GM12872 (cell line): ENCODE measurements around the gene SLC27A5.

Experiments
- CTCF ChIP-seq: IDR thresholded peaks from 3 replicates; pipeline ENCODE4 v1.5.1; 2011; ENCODE audit warnings: low read depth, mild to moderate bottlenecking, low read length, moderate library complexity; ENCODE audit not compliant: insufficient read depth

Gene SLC27A5

GRCh38 chr19:58536852-58537798, 25.3 kb upstream of the SLC27A5 start:
- TF ChIP-seq CTCF = no peak

DNA sequence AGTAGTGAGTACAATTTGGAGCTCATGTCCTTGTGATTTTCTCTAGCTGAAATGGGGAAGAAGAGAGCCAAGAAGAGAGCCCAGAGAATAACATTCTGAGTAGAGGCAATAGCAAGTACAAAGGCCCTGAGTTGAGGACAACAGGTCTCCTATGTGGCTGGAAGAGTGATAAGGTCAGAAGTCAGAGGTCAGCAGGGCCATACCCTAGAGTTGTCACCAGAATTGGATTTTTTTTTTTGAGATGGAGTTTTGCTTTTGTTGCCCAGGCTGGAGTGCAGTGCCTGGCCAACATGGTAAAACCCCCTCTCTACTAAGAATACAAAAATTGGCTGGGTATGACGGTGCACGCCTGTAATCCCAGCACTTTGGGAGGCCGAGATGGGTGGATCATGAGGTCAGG, 24.1 kb upstream of the SLC27A5 start:
- no peak for TF ChIP-seq CTCF

- no peak for TF ChIP-seq CTCF
Observed at GRCh38 chr19:58531034-58531840, 19.4 kb upstream of the SLC27A5 start.

DNA sequence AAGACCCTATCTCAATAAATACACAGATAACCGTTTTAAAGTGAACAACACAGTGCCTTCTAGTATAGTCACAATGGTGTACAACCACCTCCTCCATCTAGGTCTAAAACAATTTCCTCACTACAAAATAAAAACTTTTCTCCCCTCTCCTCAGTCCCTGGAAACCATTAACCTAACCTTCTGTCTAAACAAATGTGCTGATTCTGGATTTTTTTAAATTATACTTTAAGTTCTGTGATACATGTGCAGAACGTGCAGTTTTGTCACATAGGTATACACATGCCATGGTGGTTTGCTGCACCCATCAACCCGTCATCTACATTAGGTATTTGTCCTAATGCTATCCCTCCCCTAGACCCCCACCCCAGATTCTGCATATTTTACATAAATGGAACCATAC, 17.6 kb upstream of the SLC27A5 start:
- no peak for TF ChIP-seq CTCF

- no peak for TF ChIP-seq CTCF
Observed at GRCh38 chr19:58522709-58523108, 10.9 kb upstream of the SLC27A5 start.

GRCh38 chr19:58521651-58522050, 9.9 kb upstream of the SLC27A5 start:
- TF ChIP-seq CTCF = no peak

- no peak for TF ChIP-seq CTCF
Observed at GRCh38 chr19:58520257-58520599, 8.4 kb upstream of the SLC27A5 start.
